Right lobe of liver (tissue), 4 donors: ENCODE results near the gene RAP1B.

Source experiments
- POLR2A ChIP-seq: fragments of 450-650 bp; IDR thresholded peaks from one replicate; pipeline ENCODE4 v1.6.1; 2017; ENCODE audit warnings: antibody characterized with exemption, mild to moderate bottlenecking
- TF ChIP-seq, protein P1 (sequence below), 4 donors: fragments of 200-600 bp in 3 of 4; fragments of 450-650 bp in 1 of 4; IDR thresholded peaks; one replicate each; pipeline versions ENCODE4 v1.5.1 to v1.8.0; 2016 to 2022; ENCODE audit warnings: antibody characterized with exemption in 4 of 4, mild to moderate bottlenecking in 2 of 4
- donor health status: DM: no; HTN: no; CAD: no.
- donor health status: DM: no; HTN: no; CAD: no.
- donor health status: DM: no; HTN: yes; CAD: no.

DNA sequence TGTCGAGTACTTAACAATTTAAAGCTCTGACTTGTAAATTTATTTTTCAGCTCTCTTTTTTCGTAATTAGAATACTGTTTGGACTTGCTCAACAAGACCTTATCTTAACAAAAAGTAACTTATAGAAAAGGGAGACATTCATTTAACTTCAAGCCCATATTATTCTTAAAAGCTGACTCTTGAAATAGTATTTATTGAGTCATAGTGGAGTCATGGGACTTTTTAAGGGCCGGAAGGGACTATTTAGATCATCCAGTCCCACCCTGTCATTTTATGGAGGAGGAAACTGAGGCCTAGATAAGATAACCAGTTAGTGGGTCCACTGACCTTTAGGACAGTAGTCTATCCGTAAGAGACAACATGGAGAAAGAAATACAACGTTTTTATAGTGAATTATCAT lies 1.5 kb downstream of the RAP1B start:
- no peak for TF ChIP-seq POLR2A
- TF ChIP-seq, protein P1, sequence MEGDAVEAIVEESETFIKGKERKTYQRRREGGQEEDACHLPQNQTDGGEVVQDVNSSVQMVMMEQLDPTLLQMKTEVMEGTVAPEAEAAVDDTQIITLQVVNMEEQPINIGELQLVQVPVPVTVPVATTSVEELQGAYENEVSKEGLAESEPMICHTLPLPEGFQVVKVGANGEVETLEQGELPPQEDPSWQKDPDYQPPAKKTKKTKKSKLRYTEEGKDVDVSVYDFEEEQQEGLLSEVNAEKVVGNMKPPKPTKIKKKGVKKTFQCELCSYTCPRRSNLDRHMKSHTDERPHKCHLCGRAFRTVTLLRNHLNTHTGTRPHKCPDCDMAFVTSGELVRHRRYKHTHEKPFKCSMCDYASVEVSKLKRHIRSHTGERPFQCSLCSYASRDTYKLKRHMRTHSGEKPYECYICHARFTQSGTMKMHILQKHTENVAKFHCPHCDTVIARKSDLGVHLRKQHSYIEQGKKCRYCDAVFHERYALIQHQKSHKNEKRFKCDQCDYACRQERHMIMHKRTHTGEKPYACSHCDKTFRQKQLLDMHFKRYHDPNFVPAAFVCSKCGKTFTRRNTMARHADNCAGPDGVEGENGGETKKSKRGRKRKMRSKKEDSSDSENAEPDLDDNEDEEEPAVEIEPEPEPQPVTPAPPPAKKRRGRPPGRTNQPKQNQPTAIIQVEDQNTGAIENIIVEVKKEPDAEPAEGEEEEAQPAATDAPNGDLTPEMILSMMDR (IDR thresholded peaks at IDR 0.05): no peak
